Ectodermal cell (in vitro differentiated cells): Measurements from ENCODE around the gene AMBRA1.
"Not testable (repeated sequence)": the region's sequence is repeated elsewhere in the genome, so short reads cannot be mapped to it uniquely, and the experiment has no call there.

ENCODE experiments used
- H3K27ac ChIP-seq: 2 replicates; pipeline ENCODE4 v1.7.0; 2013; ENCODE audit warnings: mild to moderate bottlenecking, low read depth, low read length; ENCODE audit not compliant: insufficient read depth, poor library complexity, severe bottlenecking
- H3K27me3 ChIP-seq: 2 replicates; pipeline ENCODE4 v1.7.0; 2013; ENCODE audit warnings: mild to moderate bottlenecking, low read length; ENCODE audit not compliant: insufficient read depth, control insufficient read depth, poor library complexity, severe bottlenecking
- H3K36me3 ChIP-seq: one replicate; pipeline ENCODE4 v1.7.0; 2013; ENCODE audit warnings: low read length; ENCODE audit not compliant: control insufficient read depth, insufficient read depth
- H3K4me1 ChIP-seq: one replicate; pipeline ENCODE4 v1.7.0; 2013; ENCODE audit warnings: low read length; ENCODE audit not compliant: control insufficient read depth, insufficient read depth
- H3K4me3 ChIP-seq: 2 replicates; pipeline ENCODE4 v1.7.0; 2013; ENCODE audit warnings: low read depth, low read length, control low read depth; ENCODE audit not compliant: insufficient read depth
- H3K9me3 ChIP-seq: 2 replicates; pipeline ENCODE4 v1.7.0; 2013; ENCODE audit warnings: mild to moderate bottlenecking, low read length, moderate library complexity; ENCODE audit not compliant: control insufficient read depth
- WGBS, 2 experiments: methylation state at CpG; one replicate each; pipeline ENCODE4 v1.1.7; 2013; ENCODE audit warnings: missing lambda C conversion rate in 2 of 2; 5-methylcytosine and 5-hydroxymethylcytosine counted together

Gene AMBRA1

DNA sequence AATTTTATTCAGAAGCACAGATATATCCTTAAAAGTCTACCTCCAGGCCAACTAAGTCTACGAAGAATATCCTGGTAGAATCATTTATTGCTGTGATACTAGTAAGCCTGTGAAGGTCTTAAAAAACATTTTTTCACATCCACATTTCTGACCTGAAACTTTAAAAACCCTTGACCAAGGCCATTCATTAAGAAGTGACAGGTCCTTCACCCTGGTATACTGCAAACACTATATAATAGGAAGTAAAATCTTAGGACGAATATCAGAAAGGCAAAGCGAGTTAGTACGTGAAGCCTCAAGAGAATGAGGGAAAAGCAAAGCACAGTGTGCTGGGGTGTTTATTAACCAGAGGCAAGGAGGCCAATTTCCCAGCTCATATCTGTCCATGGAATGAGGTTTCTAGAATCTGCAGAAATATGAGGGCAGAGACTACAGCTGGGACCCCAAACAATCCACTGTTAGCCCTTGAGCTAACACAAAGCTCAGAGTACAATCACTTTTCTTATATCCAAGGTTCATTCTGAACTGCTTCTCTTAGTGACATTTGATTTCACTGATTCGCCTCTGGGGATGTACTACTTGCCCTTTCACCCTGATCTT is 71.0 kb downstream of the AMBRA1 start:
- H3K9me3 ChIP-seq, result no peaks in the 10 kb centered on the region
- H3K27me3 ChIP-seq, result no peaks in the 10 kb centered on the region
- H3K27ac ChIP-seq, result no peak overlapping the region
- WGBS, 2 experiments, result 91 to 95% methylated on average over 5 of the region's 5 CpGs
- H3K4me3 ChIP-seq, result no peak overlapping the region
- peaks cover 7% of the 10 kb centered on the region for H3K4me1 ChIP-seq
- H3K36me3 ChIP-seq, result no peaks in the 10 kb centered on the region

DNA sequence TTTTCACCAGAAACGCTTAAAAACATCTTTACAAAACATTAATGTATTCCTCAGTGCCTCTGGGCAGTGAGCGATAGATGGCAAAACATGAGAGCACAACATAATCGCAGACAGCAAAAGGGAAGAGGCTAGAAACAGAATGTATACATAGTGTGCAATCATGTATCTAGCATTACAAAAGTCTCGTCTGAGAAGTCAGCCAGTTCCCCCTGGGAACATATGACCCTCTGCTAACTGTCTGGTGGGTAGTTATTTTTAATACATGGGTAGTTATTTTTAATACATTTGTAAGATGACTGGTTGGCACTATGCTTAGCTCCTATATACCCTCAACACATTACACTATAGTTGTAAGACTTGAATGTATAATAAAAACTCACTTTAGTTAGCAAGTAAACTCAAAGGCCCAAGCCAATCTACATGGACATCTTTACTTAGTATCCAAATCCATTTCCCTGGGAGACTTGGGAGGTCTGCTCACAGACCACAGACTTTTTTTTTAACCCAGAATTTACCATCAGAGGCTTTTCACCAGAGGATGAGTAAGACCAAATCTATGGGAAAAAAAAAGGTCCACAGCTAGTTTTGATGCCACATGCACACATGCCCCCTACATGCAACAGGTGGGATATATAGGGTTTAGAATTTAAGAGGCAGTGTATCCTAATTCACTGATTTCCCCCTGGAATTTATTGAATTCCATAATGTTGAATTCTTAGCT is 71.7 kb downstream of the AMBRA1 start:
- Histone ChIP-seq H3K36me3 (no peaks in the 10 kb centered on the region), H3K27ac (no peak overlapping the region), H3K9me3 (no peaks in the 10 kb centered on the region), H3K27me3 (no peaks in the 10 kb centered on the region), H3K4me3 (no peak overlapping the region), H3K4me1 (peaks cover 7% of the 10 kb centered on the region)
- 79 to 80% methylated on average over 4 of the region's 4 CpGs for WGBS, 2 experiments

DNA sequence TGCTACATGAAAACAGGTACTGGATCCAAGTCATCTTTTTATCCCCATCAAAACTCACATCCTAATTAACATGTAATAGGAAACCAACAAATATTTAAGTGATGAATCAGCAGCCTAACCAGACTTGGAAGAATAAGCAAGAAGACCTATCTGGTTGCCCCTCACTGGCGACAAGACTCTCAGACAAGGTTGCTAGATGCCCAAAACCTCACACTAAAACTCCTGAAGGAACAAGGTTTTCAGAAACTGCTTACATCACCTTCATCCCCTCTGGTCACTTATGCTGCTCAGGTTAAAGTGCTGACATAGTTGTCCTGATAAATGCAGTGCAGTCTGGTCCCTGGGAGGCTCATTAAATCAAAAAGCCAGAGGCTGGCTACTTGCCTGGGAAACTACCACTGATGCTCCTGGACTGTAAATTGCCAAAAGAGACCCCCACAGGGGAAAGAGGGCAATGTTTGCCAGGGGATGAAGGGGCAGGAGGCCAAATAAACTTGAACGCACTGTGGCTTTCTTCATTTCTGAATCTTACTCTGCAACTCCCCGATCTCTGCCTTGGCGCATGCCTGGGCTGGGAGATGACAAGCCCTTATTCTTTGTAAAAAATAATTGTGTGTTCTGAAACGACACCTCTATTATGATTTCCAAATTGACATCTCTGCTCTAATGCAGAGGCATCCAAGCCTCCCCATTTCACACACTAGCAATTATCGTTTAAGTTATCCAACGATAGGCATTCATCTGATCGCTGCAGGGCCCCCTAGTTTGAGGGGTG is 72.7 kb downstream of the AMBRA1 start:
- Histone ChIP-seq H3K4me3 (no peak overlapping the region), H3K27ac (no peak overlapping the region), H3K27me3 (no peaks in the 10 kb centered on the region), H3K36me3 (no peaks in the 10 kb centered on the region), H3K9me3 (no peaks in the 10 kb centered on the region), H3K4me1 (peaks cover 7% of the 10 kb centered on the region)
- 90 to 91% methylated on average over 8 of the region's 8 CpGs for WGBS, 2 experiments

DNA sequence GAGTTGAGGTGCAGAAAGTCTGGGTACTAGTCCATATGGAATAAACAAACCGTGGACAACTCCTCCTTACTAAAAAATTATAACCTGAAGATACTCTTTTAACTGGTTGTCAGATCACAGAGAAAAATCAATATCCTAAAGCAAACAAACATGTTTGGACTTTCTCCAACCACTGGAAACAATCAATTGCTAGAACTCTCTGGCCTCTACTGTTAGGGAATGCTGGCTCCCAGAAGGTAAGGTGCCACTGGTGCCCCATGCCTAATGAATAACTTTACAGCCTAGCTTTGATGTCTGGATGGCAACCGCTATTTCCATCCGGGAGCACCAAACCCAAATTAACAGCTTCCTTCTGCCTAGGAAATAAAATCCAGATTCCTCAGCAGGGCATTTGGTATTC is 74.5 kb downstream of the AMBRA1 start:
- WGBS, 2 experiments, result 94 to 95% methylated on average over 3 of the region's 3 CpGs
- H3K9me3 ChIP-seq, result no peaks in the 10 kb centered on the region
- no peaks in the 10 kb centered on the region for H3K27me3 ChIP-seq
- peaks cover 7% of the 10 kb centered on the region for H3K4me1 ChIP-seq
- H3K27ac ChIP-seq, result no peak overlapping the region
- no peaks in the 10 kb centered on the region for H3K36me3 ChIP-seq
- no peak overlapping the region for H3K4me3 ChIP-seq

DNA sequence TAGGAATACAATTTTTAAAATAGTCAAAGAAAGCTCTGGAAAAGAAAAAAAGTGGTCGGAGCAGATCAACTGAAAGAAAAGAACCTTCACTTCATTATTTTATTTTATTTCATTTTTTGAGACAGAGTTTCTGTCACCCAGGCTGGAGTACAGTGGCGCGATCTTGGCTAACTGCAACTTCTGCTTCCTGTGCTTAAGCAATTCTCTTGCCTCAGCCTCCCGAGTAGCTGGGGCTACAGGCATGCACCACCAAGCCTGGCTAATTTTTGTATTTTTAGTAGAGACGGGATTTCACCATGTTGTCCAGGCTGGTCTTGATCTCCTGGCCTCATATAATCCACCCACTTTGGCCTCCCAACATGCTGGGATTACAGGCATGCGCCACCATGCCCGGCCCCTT is 74.9 kb downstream of the AMBRA1 start:
- WGBS, 2 experiments, result 94 to 98% methylated on average over 6 to 7 of the region's 7 CpGs
- not testable (repeated sequence) for H3K9me3 ChIP-seq, H3K27ac ChIP-seq, H3K4me1 ChIP-seq, H3K36me3 ChIP-seq, H3K27me3 ChIP-seq, H3K4me3 ChIP-seq

GRCh38 chr11:46514370-46514769 is 79.5 kb downstream of the AMBRA1 start:
- no peaks in the 10 kb centered on the region for H3K4me1 ChIP-seq
- no peaks in the 10 kb centered on the region for H3K36me3 ChIP-seq
- no peaks in the 10 kb centered on the region for H3K27me3 ChIP-seq
- no peaks in the 10 kb centered on the region for H3K9me3 ChIP-seq
- 88 to 98% methylated on average over 1 of the region's 1 CpG for WGBS, 2 experiments
- H3K27ac ChIP-seq, result no peak overlapping the region
- no peak overlapping the region for H3K4me3 ChIP-seq

DNA sequence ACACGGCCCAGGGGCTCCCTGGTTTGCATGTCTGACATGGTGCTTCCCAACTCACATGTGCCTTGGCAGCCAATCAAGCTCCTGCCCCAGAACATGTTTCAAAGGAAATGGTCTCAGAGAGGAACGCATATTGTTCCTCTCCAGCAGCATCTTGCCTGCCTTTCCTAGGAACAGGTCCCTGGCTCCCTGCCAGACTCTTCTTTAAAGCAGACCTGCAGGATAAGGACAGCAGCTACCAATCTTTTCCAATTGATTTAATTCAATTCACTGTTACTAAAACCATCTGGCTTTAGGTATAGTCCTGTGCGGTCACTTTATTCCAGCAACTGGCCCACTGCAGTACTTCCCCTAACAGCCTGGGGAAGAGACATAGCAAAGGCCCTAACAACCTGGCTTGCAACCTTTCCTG is 79.9 kb downstream of the AMBRA1 start:
- Histone ChIP-seq H3K9me3 (no peaks in the 10 kb centered on the region), H3K4me1 (no peaks in the 10 kb centered on the region), H3K27ac (no peak overlapping the region), H3K27me3 (no peaks in the 10 kb centered on the region), H3K36me3 (no peaks in the 10 kb centered on the region), H3K4me3 (no peak overlapping the region)
- 91 to 92% methylated on average over 3 of the region's 3 CpGs for WGBS, 2 experiments

DNA sequence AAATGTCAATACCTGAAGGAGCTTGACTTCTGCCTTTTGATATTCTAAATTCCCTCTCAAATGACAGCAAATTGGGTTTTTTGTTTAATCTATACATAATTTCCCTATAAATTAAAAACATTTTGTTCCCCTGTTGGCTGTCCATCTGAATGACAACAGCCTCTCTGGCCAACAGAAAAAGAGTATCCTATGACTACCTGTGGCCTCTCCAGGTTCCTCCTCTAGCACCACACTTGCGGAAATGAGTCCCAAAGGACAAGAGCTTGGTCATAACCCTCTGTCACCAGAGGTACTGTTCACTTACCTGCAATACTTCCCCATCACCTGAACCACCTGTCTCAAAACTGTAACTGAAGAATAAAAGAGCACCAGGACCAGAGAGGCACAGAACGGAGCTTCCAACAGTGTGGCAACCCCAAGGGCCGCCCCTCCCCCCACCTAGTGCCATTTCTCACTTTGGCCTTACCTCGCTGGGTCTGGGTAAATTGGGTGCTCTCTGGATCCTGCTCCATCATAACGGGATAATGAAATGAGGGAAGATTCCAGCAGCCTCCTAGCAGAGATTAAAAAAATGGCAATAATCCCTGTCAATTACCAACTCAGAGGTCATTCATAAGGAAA is 81.5 kb downstream of the AMBRA1 start:
- 90% methylated on average over 4 to 5 of the region's 5 CpGs for WGBS, 2 experiments
- no peak overlapping the region for H3K27ac ChIP-seq
- H3K36me3 ChIP-seq, result peaks cover 11% of the 10 kb centered on the region
- no peaks in the 10 kb centered on the region for H3K9me3 ChIP-seq
- no peak overlapping the region for H3K4me3 ChIP-seq
- no peaks in the 10 kb centered on the region for H3K27me3 ChIP-seq
- no peaks in the 10 kb centered on the region for H3K4me1 ChIP-seq

GRCh38 chr11:46511342-46511741 is 82.5 kb downstream of the AMBRA1 start:
- Histone ChIP-seq H3K4me1 (no peaks in the 10 kb centered on the region), H3K27me3 (no peaks in the 10 kb centered on the region), H3K36me3 (peaks cover 11% of the 10 kb centered on the region), H3K9me3 (no peaks in the 10 kb centered on the region), H3K4me3 (no peak overlapping the region), H3K27ac (no peak overlapping the region)
- 91 to 93% methylated on average over 2 of the region's 2 CpGs for WGBS, 2 experiments

- no peaks in the 10 kb centered on the region for H3K27me3 ChIP-seq
- H3K36me3 ChIP-seq, result peaks cover 11% of the 10 kb centered on the region
- H3K4me3 ChIP-seq, result no peak overlapping the region
- H3K27ac ChIP-seq, result no peak overlapping the region
- 92 to 100% methylated on average over 1 of the region's 1 CpG for WGBS, 2 experiments
- H3K9me3 ChIP-seq, result no peaks in the 10 kb centered on the region
- no peaks in the 10 kb centered on the region for H3K4me1 ChIP-seq
Observed at GRCh38 chr11:46508360-46508759, 85.5 kb downstream of the AMBRA1 start.
